Fibroblast of skin of right biceps (primary cell): Measurements from ENCODE around the gene SPATA9.

ENCODE experiments used
- DNase-seq: peaks from one replicate; pipeline ENCODE4 v3.0.0-alpha.2; 2013

SPATA9 gene

GRCh38 chr5:95682891-95683290, at the start of gene SPATA9:
Gene SPATA9 (minus strand): TSS chr5:95682991. CDS start chr5:95682854, 137 bp downstream.
- no peak for DNase-seq

GRCh38 chr5:95731571-95732554, 49.1 kb upstream of the SPATA9 start:
- DNase-seq: peak; percentile 53

- peak; percentile 94 for DNase-seq
These were observed 48.2 kb upstream of the SPATA9 start, which contains the start of gene RHOBTB3 for GRCh38 chr5:95730730-95731570. Gene RHOBTB3 (plus strand): TSS chr5:95731336. CDS start chr5:95731683, 347 bp downstream.

GRCh38 chr5:95730011-95730700, 47.4 kb upstream of the SPATA9 start:
- no peak for DNase-seq

- DNase-seq: no peak
These were observed 46.6 kb upstream of the SPATA9 start for GRCh38 chr5:95729115-95730010.

- peak; percentile 48 for DNase-seq
These were observed 45.8 kb upstream of the SPATA9 start for GRCh38 chr5:95728494-95729114.

- DNase-seq: peak; percentile 46
These were observed 45.0 kb upstream of the SPATA9 start for GRCh38 chr5:95727764-95728191.

- DNase-seq: no peak
These were observed 44.3 kb upstream of the SPATA9 start for GRCh38 chr5:95726811-95727763.

- DNase-seq: peak; percentile 83
These were observed 43.4 kb upstream of the SPATA9 start for GRCh38 chr5:95725937-95726810.

- DNase-seq: peak; percentile 47
These were observed 42.5 kb upstream of the SPATA9 start for GRCh38 chr5:95725071-95725820.

GRCh38 chr5:95723632-95724369, 41.0 kb upstream of the SPATA9 start:
- peak; percentile 58 for DNase-seq

- DNase-seq: no peak
These were observed 38.9 kb upstream of the SPATA9 start for GRCh38 chr5:95721582-95722295.

- DNase-seq: no peak
These were observed 37.4 kb upstream of the SPATA9 start for GRCh38 chr5:95720094-95720786.

- DNase-seq: no peak
These were observed 35.9 kb upstream of the SPATA9 start for GRCh38 chr5:95718738-95719137.

GRCh38 chr5:95718203-95718602, 35.4 kb upstream of the SPATA9 start:
- DNase-seq: no peak

GRCh38 chr5:95717439-95717838, 34.6 kb upstream of the SPATA9 start:
- no peak for DNase-seq
